NOMO-1 (cell line): ENCODE measurements around the gene RFX3.
A peak's percentile ranks its signal among the peaks of the same experiment; 100 is the strongest.

Source experiments
- DNase-seq, 2 experiments: peaks; one replicate each; lab custom pipeline; 2025; ENCODE audit not compliant: unreplicated experiment in 2 of 2; lab: John Stamatoyannopoulos, UW

RFX3 gene

GRCh38 chr9:3436629-3437420 lies 89.0 kb downstream of the RFX3 start:
- no peak for DNase-seq

GRCh38 chr9:3435732-3436131 lies 90.1 kb downstream of the RFX3 start:
- no peak for DNase-seq

- peak; percentile 46 to 63 for DNase-seq
Measured at GRCh38 chr9:3434594-3434993, 91.2 kb downstream of the RFX3 start.

GRCh38 chr9:3433754-3434153 lies 92.0 kb downstream of the RFX3 start:
- no peak for DNase-seq

GRCh38 chr9:3433066-3433465 lies 92.7 kb downstream of the RFX3 start:
- DNase-seq: no peak

GRCh38 chr9:3431890-3432289 lies 93.9 kb downstream of the RFX3 start:
- DNase-seq: no peak

- no peak for DNase-seq
Measured at GRCh38 chr9:3419893-3420292, 105.9 kb downstream of the RFX3 start.

- no peak for DNase-seq
Measured at GRCh38 chr9:3415906-3416305, 109.9 kb downstream of the RFX3 start.

- no peak for DNase-seq
Measured at GRCh38 chr9:3413984-3414383, 111.8 kb downstream of the RFX3 start.

- DNase-seq: no peak
Measured at GRCh38 chr9:3410461-3410860, 115.3 kb downstream of the RFX3 start.

- DNase-seq: no peak
Measured at GRCh38 chr9:3409453-3409852, 116.3 kb downstream of the RFX3 start.

GRCh38 chr9:3403315-3403714 lies 122.5 kb downstream of the RFX3 start:
- DNase-seq: peak in 1 of 2 experiments; percentile 0

- peak; percentile 16 to 57 for DNase-seq
Measured at GRCh38 chr9:3401221-3401954, 124.4 kb downstream of the RFX3 start.

GRCh38 chr9:3398232-3398648 lies 127.6 kb downstream of the RFX3 start:
- peak; percentile 60 to 86 for DNase-seq

GRCh38 chr9:3397766-3398165 lies 128.0 kb downstream of the RFX3 start:
- peak in 1 of 2 experiments; percentile 37 for DNase-seq

GRCh38 chr9:3391414-3391813 lies 134.4 kb downstream of the RFX3 start:
- DNase-seq: no peak

- DNase-seq: no peak
Measured at GRCh38 chr9:3386753-3387152, 139.0 kb downstream of the RFX3 start.

- no peak for DNase-seq
Measured at GRCh38 chr9:3385871-3386270, 139.9 kb downstream of the RFX3 start.

- DNase-seq: no peak
Measured at GRCh38 chr9:3371842-3372241, 154.0 kb downstream of the RFX3 start.

- DNase-seq: no peak
Measured at GRCh38 chr9:3370715-3371114, 155.1 kb downstream of the RFX3 start.

- DNase-seq: no peak
Measured at GRCh38 chr9:3367185-3367584, 158.6 kb downstream of the RFX3 start.
